Ascending aorta (tissue), 2 donors: Measurements from ENCODE around the gene HNRNPC. TPM values are rescaled to one million over a fixed set of nuclear protein-coding genes. Genes with fewer than 3 reads are reported as not detected.
"Not testable (repeated sequence)": the region's sequence is repeated elsewhere in the genome, so short reads cannot be mapped to it uniquely, and the experiment has no call there.

Experiments used
- DNase-seq, 2 donors: peaks; one replicate each; pipeline ENCODE4 v3.0.0-alpha.2; 2019; ENCODE audit warnings: low spot score in 2 of 2
- H3K27ac ChIP-seq, 2 donors: fragments of 200-600 bp; sonication (generic); one replicate each; pipeline ENCODE4 v1.5.1; 2016 to 2017; ENCODE audit warnings: mild to moderate bottlenecking in 1 of 2
- H3K27me3 ChIP-seq: fragments of 200-600 bp; sonication (generic); one replicate; pipeline ENCODE4 v1.5.1; 2017
- H3K36me3 ChIP-seq, 2 donors: fragments of 200-600 bp; sonication (generic); one replicate each; pipeline ENCODE4 v1.5.1; 2016
- H3K4me1 ChIP-seq, 2 donors: fragments of 200-600 bp; sonication (generic); one replicate each; pipeline ENCODE4 v1.5.1; 2016 to 2017; ENCODE audit warnings: mild to moderate bottlenecking in 1 of 2
- H3K4me3 ChIP-seq, 2 donors: fragments of 200-600 bp; sonication (generic); one replicate each; pipeline ENCODE4 v1.5.1; 2016 to 2017; ENCODE audit warnings: mild to moderate bottlenecking in 1 of 2
- H3K9me3 ChIP-seq, 2 donors: fragments of 200-600 bp; sonication (generic); one replicate each; pipeline ENCODE4 v1.5.1; 2016
- CTCF ChIP-seq, 3 experiments: fragments of 200-600 bp in 2 of 3; fragments of 450-650 bp in 1 of 3; sonication (generic) in 2 of 3; IDR thresholded peaks; one replicate each; pipeline ENCODE4 v1.5.1; 2016 to 2019; ENCODE audit warnings: antibody characterized with exemption in 3 of 3, mild to moderate bottlenecking in 1 of 3, moderate library complexity in 1 of 3
- intact Hi-C: fragments of 100-400 bp; cut with DNase I; formaldehyde crosslinking; loops from one replicate; pipeline ENCODE4 v1.15.1; 2023
- total RNA-seq: library from RNA; depleted of rRNA; stranded (reverse); fragments of >200 nt; gene quantifications from one replicate; pipeline ENCODE4 v1.1.0, GENCODE V29; 2016

The HNRNPC gene
- total RNA-seq, 1 donor from 2014 or later: 303 TPM

GRCh38 chr14:21231020-21231652, 38.1 kb downstream of the HNRNPC start:
- no peak overlapping the region for H3K4me3 ChIP-seq
- no peak overlapping the region for H3K27ac ChIP-seq
- H3K9me3 ChIP-seq: no peaks in the 10 kb centered on the region
- intact Hi-C loops: no loop called here
- no peak for TF ChIP-seq CTCF (IDR thresholded peaks at IDR 0.05)
- peaks cover 0 to 36% of the 10 kb centered on the region in 2 donors for H3K4me1 ChIP-seq
- DNase-seq: no peak
- no peaks in the 10 kb centered on the region for H3K27me3 ChIP-seq
- H3K36me3 ChIP-seq: peaks cover 41 to 72% of the 10 kb centered on the region in 2 donors

- intact Hi-C loops: no loop called here
- no peak for DNase-seq
- Histone ChIP-seq H3K9me3 (no peaks in the 10 kb centered on the region), H3K27ac (no peak overlapping the region), H3K4me3 (no peak overlapping the region), H3K36me3 (peaks cover 47 to 85% of the 10 kb centered on the region in 2 donors), H3K27me3 (no peaks in the 10 kb centered on the region), H3K4me1 (peaks cover 0 to 27% of the 10 kb centered on the region in 2 donors)
- no peak for TF ChIP-seq CTCF (IDR thresholded peaks at IDR 0.05)
These were observed 39.4 kb downstream of the HNRNPC start for GRCh38 chr14:21229821-21230220.

- no peaks in the 10 kb centered on the region for H3K27me3 ChIP-seq
- H3K4me3 ChIP-seq: no peak overlapping the region
- no peak for TF ChIP-seq CTCF (IDR thresholded peaks at IDR 0.05)
- no peak overlapping the region for H3K27ac ChIP-seq
- peaks cover 42 to 88% of the 10 kb centered on the region in 2 donors for H3K36me3 ChIP-seq
- H3K4me1 ChIP-seq: peaks cover 0 to 15% of the 10 kb centered on the region in 2 donors
- intact Hi-C loops: no loop called here
- no peaks in the 10 kb centered on the region for H3K9me3 ChIP-seq
- no peak for DNase-seq
These were observed 41.3 kb downstream of the HNRNPC start for GRCh38 chr14:21227981-21228380.

- TF ChIP-seq CTCF (IDR thresholded peaks at IDR 0.05): no peak
- Histone ChIP-seq H3K36me3 (peaks cover 47 to 88% of the 10 kb centered on the region in 2 donors), H3K27me3 (no peaks in the 10 kb centered on the region), H3K9me3 (no peaks in the 10 kb centered on the region), H3K27ac (no peak overlapping the region), H3K4me1 (peaks cover 0 to 7% of the 10 kb centered on the region in 2 donors), H3K4me3 (no peak overlapping the region)
- intact Hi-C loops: no loop called here
- no peak for DNase-seq
These were observed 42.1 kb downstream of the HNRNPC start for GRCh38 chr14:21227150-21227549.

- Histone ChIP-seq H3K27ac (no peak overlapping the region), H3K27me3 (no peaks in the 10 kb centered on the region), H3K4me3 (no peak overlapping the region), H3K9me3 (no peaks in the 10 kb centered on the region), H3K36me3 (peaks cover 47 to 92% of the 10 kb centered on the region in 2 donors), H3K4me1 (peaks cover 0 to 7% of the 10 kb centered on the region in 2 donors)
- intact Hi-C loops: no loop called here
- TF ChIP-seq CTCF (IDR thresholded peaks at IDR 0.05): no peak
- DNase-seq: no peak
These were observed 42.8 kb downstream of the HNRNPC start for GRCh38 chr14:21226467-21226866.

- H3K9me3 ChIP-seq, H3K27ac ChIP-seq, intact Hi-C loops, DNase-seq, H3K27me3 ChIP-seq, H3K4me3 ChIP-seq, H3K4me1 ChIP-seq: not testable (repeated sequence)
- H3K36me3 ChIP-seq: peaks cover 38 to 92% of the 10 kb centered on the region in 2 donors
These were observed 44.1 kb downstream of the HNRNPC start for GRCh38 chr14:21225164-21225563.
